CD4-positive, alpha-beta T cell treated with Interleukin-6 at 100 ng/mL for 8 hours (primary cell): ENCODE results near the gene TDG.
"Not testable (repeated sequence)": the region's sequence is repeated elsewhere in the genome, so short reads cannot be mapped to it uniquely, and the experiment has no call there.

Experiments
- DNase-seq: peaks from one replicate; pipeline ENCODE4 v3.0.0-alpha.2; 2020; ENCODE audit warnings: mixed read lengths, low spot score

TDG gene

GRCh38 chr12:104023710-104024109, 58.0 kb downstream of the TDG start:
- DNase-seq, result no peak

DNA sequence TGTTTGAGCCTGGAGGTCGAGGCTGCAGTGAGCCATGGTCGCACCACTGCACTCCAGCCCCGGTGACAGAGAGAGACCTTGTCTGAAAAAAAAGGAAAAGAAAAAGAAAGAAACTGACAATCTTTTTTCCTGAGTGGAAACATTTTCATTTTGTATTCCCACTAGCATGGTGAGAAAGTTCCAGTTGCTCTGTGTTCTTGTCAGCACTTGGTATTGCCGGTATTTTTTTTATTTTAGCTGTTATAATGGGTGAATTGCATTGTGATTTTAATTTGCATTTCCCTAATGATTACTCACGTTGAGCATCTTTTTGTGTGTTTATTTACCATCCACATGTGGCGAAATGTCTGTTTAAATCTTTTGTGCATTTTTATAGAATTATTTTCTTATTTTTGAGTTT, 58.7 kb downstream of the TDG start:
- DNase-seq, result no peak

DNA sequence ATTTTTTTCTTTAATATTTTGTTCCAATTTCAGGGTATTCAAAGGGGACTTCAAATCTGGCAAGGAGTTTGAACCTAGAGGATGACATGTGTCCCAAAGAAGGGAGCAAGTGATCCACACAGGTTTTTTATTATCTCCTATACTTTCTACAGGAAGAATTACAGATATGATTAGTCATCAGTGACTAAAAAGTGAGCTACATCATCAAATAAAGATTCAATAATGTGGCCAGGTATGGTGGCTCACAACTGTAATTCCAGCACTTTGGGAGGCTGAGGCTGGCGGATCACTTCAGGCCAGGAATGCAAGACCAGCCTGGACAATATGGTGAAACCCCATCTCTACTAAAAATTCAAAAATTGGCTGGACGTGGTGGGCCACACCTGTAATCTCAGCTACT, 60.1 kb downstream of the TDG start:
- DNase-seq, result no peak

- DNase-seq, result no peak
Measured at GRCh38 chr12:104026841-104027599, 61.3 kb downstream of the TDG start.

DNA sequence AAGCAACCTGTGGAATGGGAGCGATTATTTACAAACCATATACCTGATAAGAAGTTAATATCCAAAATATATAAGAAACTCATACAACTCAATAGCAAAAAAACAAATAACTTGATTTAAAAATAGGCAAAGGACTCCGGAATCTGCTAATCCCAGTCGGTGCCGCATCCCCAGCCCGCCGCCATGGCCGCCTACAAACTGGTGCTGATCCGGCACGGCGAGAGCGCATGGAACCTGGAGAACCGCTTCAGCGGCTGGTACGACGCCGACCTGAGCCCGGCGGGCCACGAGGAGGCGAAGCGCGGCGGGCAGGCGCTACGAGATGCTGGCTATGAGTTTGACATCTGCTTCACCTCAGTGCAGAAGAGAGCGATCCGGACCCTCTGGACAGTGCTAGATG, 64.9 kb downstream of the TDG start:
- not testable (repeated sequence) for DNase-seq

- DNase-seq, result not testable (repeated sequence)
Measured at GRCh38 chr12:104036143-104036542, 70.5 kb downstream of the TDG start.
